SK-MEL-5 (cell line): Measurements from ENCODE around the gene SSRP1. TPM values are rescaled to one million over a fixed set of nuclear protein-coding genes. Genes with fewer than 3 reads are reported as not detected.
A peak's percentile ranks its signal among the peaks of the same experiment; 100 is the strongest.

ENCODE experiments used
- DNase-seq: peaks from one replicate; pipeline ENCODE4 v3.0.0-alpha.2; 2016; ENCODE audit warnings: low read depth, low spot score
- in situ Hi-C: cut with HindIII; loops from 2 replicates; pipeline ENCODE4 v1.10.0; 2016; ENCODE audit warnings: low sequenced_read_pairs, high pct_unique_total_duplicates, low pct_unique_long_range_greater_than_20kb
- polyA plus RNA-seq, 2 experiments: library from polyadenylated mRNA; depleted of rRNA; stranded (reverse); fragments of >200 nt; gene quantifications; 2 replicates each; pipeline ENCODE4 v1.2.3, GENCODE V29; 2015
- total RNA-seq: library from RNA; depleted of rRNA; stranded (reverse); fragments of >200 nt; shearing (Covaris generic); gene quantifications from 2 replicates; pipeline ENCODE4 v1.2.3, GENCODE V29; 2014; rRNA removed

The SSRP1 gene
- total RNA-seq = 71.2 and 76.2 TPM in 2 replicates
- 111 and 132 TPM in 2 replicates for polyA plus RNA-seq (2015; cell fraction: cytosol; rRNA removed)
- polyA plus RNA-seq (2015; cell fraction: nucleus; rRNA removed) = 66.8 and 70.5 TPM in 2 replicates

GRCh38 chr11:57335343-57336110 lies at the start of gene SSRP1:
Gene SSRP1, minus strand, starts transcription at chr11:57335892. Its CDS starts 771 bp downstream, at chr11:57335121.
- DNase-seq = peak; percentile 83
- in situ Hi-C loops = no loop called here

- in situ Hi-C loops = no loop called here
- no peak for DNase-seq
Measured at GRCh38 chr11:57380975-57381374, 45.3 kb upstream of the SSRP1 start, which contains the start of gene PRG3. Gene PRG3, minus strand, starts transcription at chr11:57381150. Its CDS starts 442 bp downstream, at chr11:57380708.

GRCh38 chr11:57379732-57380131 lies 44.0 kb upstream of the SSRP1 start:
- in situ Hi-C loops = no loop called here
- DNase-seq = no peak

GRCh38 chr11:57378186-57378585 lies 42.5 kb upstream of the SSRP1 start:
- in situ Hi-C loops = no loop called here
- DNase-seq = no peak

- in situ Hi-C loops = no loop called here
- no peak for DNase-seq
Measured at GRCh38 chr11:57377107-57377506, 41.4 kb upstream of the SSRP1 start.

- no peak for DNase-seq
- in situ Hi-C loops = no loop called here
Measured at GRCh38 chr11:57376095-57377090, 40.7 kb upstream of the SSRP1 start.

- in situ Hi-C loops = no loop called here
Measured at GRCh38 chr11:57375490-57375889, 39.8 kb upstream of the SSRP1 start.

GRCh38 chr11:57374966-57375365 lies 39.3 kb upstream of the SSRP1 start:
- in situ Hi-C loops = no loop called here
- no peak for DNase-seq

More at GRCh38 chr11:57375490-57375889, 39.8 kb upstream of the SSRP1 start:
- no peak for DNase-seq

GRCh38 chr11:57373146-57373545 lies 37.5 kb upstream of the SSRP1 start:
- peak; percentile 51 for DNase-seq
- in situ Hi-C loops = no loop called here

GRCh38 chr11:57370941-57371340 lies 35.2 kb upstream of the SSRP1 start:
- no peak for DNase-seq
- in situ Hi-C loops = no loop called here

- in situ Hi-C loops = no loop called here
- no peak for DNase-seq
Measured at GRCh38 chr11:57370251-57370650, 34.6 kb upstream of the SSRP1 start.

GRCh38 chr11:57368845-57369232 lies 33.1 kb upstream of the SSRP1 start:
- DNase-seq = no peak
- in situ Hi-C loops = no loop called here

GRCh38 chr11:57368106-57368844 lies 32.6 kb upstream of the SSRP1 start:
- no peak for DNase-seq
- in situ Hi-C loops = no loop called here

GRCh38 chr11:57364851-57365660 lies 29.4 kb upstream of the SSRP1 start:
- in situ Hi-C loops = no loop called here
- DNase-seq = no peak

- in situ Hi-C loops = no loop called here
- DNase-seq = no peak
Measured at GRCh38 chr11:57363131-57364080, 27.7 kb upstream of the SSRP1 start.

- in situ Hi-C loops = no loop called here
- no peak for DNase-seq
Measured at GRCh38 chr11:57361926-57362325, 26.2 kb upstream of the SSRP1 start.
